GM21381 (cell line): ENCODE data around the gene SYPL1.
"Not testable (repeated sequence)": the region's sequence is repeated elsewhere in the genome, so short reads cannot be mapped to it uniquely, and the experiment has no call there.

Source experiments
- ATAC-seq: cut with Tn5 transposase; IDR thresholded peaks from one replicate; pipeline ENCODE4 v1.9.1; 2021; ENCODE audit warnings: mild to moderate bottlenecking, moderate library complexity; ENCODE audit not compliant: unreplicated experiment

Gene SYPL1

GRCh38 chr7:106112118-106112971, at the start of gene SYPL1:
TSS of gene SYPL1 (minus strand) at chr7:106112312. CDS start at chr7:106112208, 104 bp downstream.
- peak; percentile 74 for ATAC-seq

- ATAC-seq = no peak
Measured at GRCh38 chr7:106155027-106155426, 42.9 kb upstream of the SYPL1 start.

- peak; percentile 62 for ATAC-seq
Measured at GRCh38 chr7:106153891-106154449, 41.9 kb upstream of the SYPL1 start.

GRCh38 chr7:106152313-106152665, 40.2 kb upstream of the SYPL1 start:
- ATAC-seq = no peak

GRCh38 chr7:106151459-106152312, 39.6 kb upstream of the SYPL1 start:
- no peak for ATAC-seq

- ATAC-seq = no peak
Measured at GRCh38 chr7:106143711-106144337, 31.7 kb upstream of the SYPL1 start.

- ATAC-seq = no peak
Measured at GRCh38 chr7:106142136-106142535, 30.0 kb upstream of the SYPL1 start.

GRCh38 chr7:106140406-106141173, 28.5 kb upstream of the SYPL1 start:
- no peak for ATAC-seq

GRCh38 chr7:106139265-106140251, 27.4 kb upstream of the SYPL1 start:
- ATAC-seq = no peak

GRCh38 chr7:106138776-106139175, 26.7 kb upstream of the SYPL1 start:
- ATAC-seq = no peak

- ATAC-seq = not testable (repeated sequence)
Measured at GRCh38 chr7:106138181-106138580, 26.1 kb upstream of the SYPL1 start.

- no peak for ATAC-seq
Measured at GRCh38 chr7:106134241-106134640, 22.1 kb upstream of the SYPL1 start.

GRCh38 chr7:106129291-106129690, 17.2 kb upstream of the SYPL1 start:
- no peak for ATAC-seq

- no peak for ATAC-seq
Measured at GRCh38 chr7:106128836-106129235, 16.7 kb upstream of the SYPL1 start.

GRCh38 chr7:106127984-106128780, 16.1 kb upstream of the SYPL1 start:
- ATAC-seq = no peak

- ATAC-seq = no peak
Measured at GRCh38 chr7:106126170-106126938, 14.2 kb upstream of the SYPL1 start.

- ATAC-seq = no peak
Measured at GRCh38 chr7:106125417-106125816, 13.3 kb upstream of the SYPL1 start.

- ATAC-seq = no peak
Measured at GRCh38 chr7:106124186-106124585, 12.1 kb upstream of the SYPL1 start.
